PC-3 (cell line): ENCODE results near the gene CRISPLD2. TPM values are rescaled to one million over a fixed set of nuclear protein-coding genes. Genes with fewer than 3 reads are reported as not detected.

Experiments used
- ATAC-seq: fragments of 200-7000 bp; cut with Tn5 transposase; 2 replicates; pipeline ENCODE4 v1.9.1; 2020; ENCODE audit warnings: mild to moderate bottlenecking, moderate library complexity
- BruUV-seq: library from RNA; stranded (reverse); fragments of 400-500 nt; replicated peaks from 2 replicates; lab custom pipeline; 2021; lab: Mats Ljungman, UMichigan
- CTCF ChIA-PET: fragments of 300-600 bp; sonication (Branson Sonifier 250); formaldehyde crosslinking; loops from one replicate; lab custom pipeline; 2022; ENCODE audit warnings: antibody characterized with exemption; lab: Charles Lee
- POLR2A ChIA-PET: fragments of 300-600 bp; sonication (Branson Sonifier 250); formaldehyde crosslinking; loops from one replicate; lab custom pipeline; 2022; ENCODE audit warnings: antibody characterized with exemption; ENCODE audit not compliant: unreplicated experiment; lab: Charles Lee
- DNase-seq: peaks from one replicate; pipeline ENCODE4 v3.0.0-alpha.2; 2015
- H2AFZ ChIP-seq: fragments of 300-600 bp; sonication (generic); 2 replicates; pipeline ENCODE4 v1.6.0; 2016; ENCODE audit warnings: antibody characterized with exemption, low read length
- H3F3A ChIP-seq: fragments of 300-600 bp; sonication (generic); one replicate; pipeline ENCODE4 v1.6.0; 2017; ENCODE audit warnings: antibody characterized with exemption, low read length, control low read depth, mild to moderate bottlenecking; ENCODE audit not compliant: unreplicated experiment
- H3K27ac ChIP-seq: fragments of 300-600 bp; sonication (generic); 2 replicates; pipeline ENCODE4 v1.5.1; 2016; ENCODE audit warnings: mild to moderate bottlenecking, low read length
- H3K27me3 ChIP-seq: fragments of 300-600 bp; sonication (generic); 2 replicates; pipeline ENCODE4 v1.6.1; 2016; ENCODE audit warnings: low read length, mixed read lengths
- H3K36me3 ChIP-seq: fragments of 300-600 bp; sonication (generic); 2 replicates; pipeline ENCODE4 v1.6.1; 2016; ENCODE audit warnings: low read depth, mixed run types, low read length, mixed read lengths
- H3K4me1 ChIP-seq: fragments of 300-600 bp; sonication (generic); 2 replicates; pipeline ENCODE4 v1.5.1; 2016; ENCODE audit warnings: low read length; ENCODE audit not compliant: insufficient read depth
- H3K4me2 ChIP-seq: fragments of 300-600 bp; sonication (generic); 2 replicates; pipeline ENCODE4 v1.6.0; 2016; ENCODE audit warnings: low read length
- H3K4me3 ChIP-seq: fragments of 300-600 bp; sonication (generic); 2 replicates; pipeline ENCODE4 v1.5.1; 2016; ENCODE audit warnings: mild to moderate bottlenecking, low read length, mixed read lengths
- H3K79me2 ChIP-seq: fragments of 300-600 bp; sonication (generic); 2 replicates; pipeline ENCODE4 v1.6.1; 2017; ENCODE audit warnings: low read length, mixed read lengths
- H3K9ac ChIP-seq: fragments of 300-600 bp; sonication (generic); 2 replicates; pipeline ENCODE4 v1.6.0; 2016; ENCODE audit warnings: mild to moderate bottlenecking, low read length
- H3K9me2 ChIP-seq: fragments of 300-600 bp; sonication (generic); replicated peaks from 2 replicates; pipeline ENCODE4 v1.6.1; 2016; ENCODE audit warnings: mixed run types, low read length, mixed read lengths
- H3K9me3 ChIP-seq: fragments of 300-600 bp; sonication (generic); 2 replicates; pipeline ENCODE4 v1.6.1; 2016; ENCODE audit warnings: low read length, mixed read lengths
- H4K20me1 ChIP-seq: fragments of 300-600 bp; sonication (generic); 2 replicates; pipeline ENCODE4 v1.6.1; 2016; ENCODE audit warnings: low read length, mixed read lengths
- CTCF ChIP-seq: fragments of 300-600 bp; sonication (generic); conservative IDR thresholded peaks from 2 replicates; pipeline ENCODE4 v1.5.1; 2017; ENCODE audit warnings: antibody characterized with exemption, low read depth, mild to moderate bottlenecking, low read length
- EZH2 ChIP-seq: fragments of 300-600 bp; sonication (generic); IDR thresholded peaks from one replicate; pipeline ENCODE4 v1.6.1; 2017; ENCODE audit warnings: antibody characterized with exemption, mild to moderate bottlenecking, low read length; ENCODE audit not compliant: unreplicated experiment
- EZH2phosphoT487 ChIP-seq: fragments of 300-600 bp; sonication (generic); IDR thresholded peaks from 2 replicates; pipeline ENCODE4 v1.6.1; 2018; ENCODE audit warnings: mild to moderate bottlenecking, antibody characterized with exemption, low read length, borderline replicate concordance
- intact Hi-C: fragments of 100-400 bp; cut with micrococcal nuclease; formaldehyde crosslinking; loops from 2 replicates; pipeline ENCODE4 v1.9.0; 2023
- total RNA-seq: library from RNA; depleted of rRNA; stranded (reverse); fragments of >200 nt; gene quantifications from 2 replicates; pipeline ENCODE4 v1.2.3, GENCODE V29; 2014

CRISPLD2 gene
- total RNA-seq, 1 experiment from 2014 or later = 2.8 TPM

- intact Hi-C loops = no loop called here
- Histone ChIP-seq H3K4me2 (no peak overlapping the region), H3K9me3 (no peaks in the 10 kb centered on the region), H3K9me2 (no peaks in the 10 kb centered on the region), H3K27me3 (no peaks in the 10 kb centered on the region), H3F3A (no peaks in the 10 kb centered on the region), H3K27ac (no peak overlapping the region), H2AFZ (no peak overlapping the region), H3K79me2 (no peaks in the 10 kb centered on the region), H3K9ac (no peak overlapping the region), H3K4me3 (no peak overlapping the region), H3K36me3 (no peaks in the 10 kb centered on the region), H3K4me1 (no peaks in the 10 kb centered on the region), H4K20me1 (no peaks in the 10 kb centered on the region)
- ChIA-PET CTCF (no interaction called here), POLR2A (no interaction called here)
- no peak for TF ChIP-seq CTCF
- TF ChIP-seq EZH2 = no peak
- no peak for TF ChIP-seq EZH2phosphoT487
- BruUV-seq = no TSS peak
- ATAC-seq = no peak
- DNase-seq = no peak
These were observed 86.2 kb downstream of the CRISPLD2 start for GRCh38 chr16:84905965-84906460.

GRCh38 chr16:84907051-84907450, 87.3 kb downstream of the CRISPLD2 start:
- H3K79me2 ChIP-seq = no peaks in the 10 kb centered on the region
- no peaks in the 10 kb centered on the region for H3K27me3 ChIP-seq
- no TSS peak for BruUV-seq
- H3K9me2 ChIP-seq = no peaks in the 10 kb centered on the region
- no peaks in the 10 kb centered on the region for H3F3A ChIP-seq
- DNase-seq = no peak
- no peak overlapping the region for H2AFZ ChIP-seq
- H4K20me1 ChIP-seq = no peaks in the 10 kb centered on the region
- no peak overlapping the region for H3K4me3 ChIP-seq
- H3K36me3 ChIP-seq = no peaks in the 10 kb centered on the region
- no peak for ATAC-seq
- ChIA-PET POLR2A (no interaction called here), CTCF (no interaction called here)
- no peak overlapping the region for H3K27ac ChIP-seq
- TF ChIP-seq CTCF (no peak), EZH2phosphoT487 (no peak), EZH2 (no peak)
- intact Hi-C loops = no loop called here
- no peaks in the 10 kb centered on the region for H3K9me3 ChIP-seq
- no peak overlapping the region for H3K9ac ChIP-seq
- H3K4me2 ChIP-seq = no peak overlapping the region
- no peaks in the 10 kb centered on the region for H3K4me1 ChIP-seq

- Histone ChIP-seq H3K9me3 (no peaks in the 10 kb centered on the region), H3K9me2 (no peaks in the 10 kb centered on the region), H3K4me2 (no peak overlapping the region), H3K79me2 (no peaks in the 10 kb centered on the region), H3K4me3 (no peak overlapping the region), H2AFZ (no peak overlapping the region), H3K27ac (no peak overlapping the region), H3K9ac (no peak overlapping the region), H3F3A (no peaks in the 10 kb centered on the region), H3K4me1 (no peaks in the 10 kb centered on the region), H3K27me3 (no peaks in the 10 kb centered on the region), H4K20me1 (no peaks in the 10 kb centered on the region), H3K36me3 (no peaks in the 10 kb centered on the region)
- TF ChIP-seq EZH2phosphoT487 (no peak), CTCF (no peak), EZH2 (no peak)
- ATAC-seq (no peak), DNase-seq (no peak)
- POLR2A ChIA-PET = no interaction called here
- intact Hi-C loops = no loop called here
- CTCF ChIA-PET = no interaction called here
- BruUV-seq = no TSS peak
These were observed 87.8 kb downstream of the CRISPLD2 start for GRCh38 chr16:84907575-84907974.
